HG02610 (cell line): ENCODE measurements around the gene TMEM61.

Source experiments
- ATAC-seq: cut with Tn5 transposase; IDR thresholded peaks from one replicate; pipeline ENCODE4 v1.9.1; 2021; ENCODE audit warnings: mild to moderate bottlenecking, moderate library complexity; ENCODE audit not compliant: unreplicated experiment

Gene TMEM61

GRCh38 chr1:54984131-54984842 lies 3.9 kb downstream of the TMEM61 start:
- no peak for ATAC-seq

GRCh38 chr1:54985556-54985955 lies 5.1 kb downstream of the TMEM61 start:
- ATAC-seq, result no peak

GRCh38 chr1:54986025-54986424 lies 5.6 kb downstream of the TMEM61 start:
- no peak for ATAC-seq

GRCh38 chr1:54986533-54986932 lies 6.1 kb downstream of the TMEM61 start:
- no peak for ATAC-seq

- ATAC-seq, result no peak
Observed at GRCh38 chr1:54987427-54987826, 7.0 kb downstream of the TMEM61 start.

- no peak for ATAC-seq
Observed at GRCh38 chr1:54987919-54988705, 7.7 kb downstream of the TMEM61 start.

GRCh38 chr1:54988975-54989374 lies 8.5 kb downstream of the TMEM61 start:
- no peak for ATAC-seq

- no peak for ATAC-seq
Observed at GRCh38 chr1:54989473-54989872, 9.0 kb downstream of the TMEM61 start.

GRCh38 chr1:54989968-54990810 lies 9.8 kb downstream of the TMEM61 start:
- ATAC-seq, result no peak

- no peak for ATAC-seq
Observed at GRCh38 chr1:54990916-54991315, 10.5 kb downstream of the TMEM61 start.

- ATAC-seq, result no peak
Observed at GRCh38 chr1:54991939-54992338, 11.5 kb downstream of the TMEM61 start.

GRCh38 chr1:54993140-54993539 lies 12.7 kb downstream of the TMEM61 start:
- ATAC-seq, result no peak

- ATAC-seq, result no peak
Observed at GRCh38 chr1:54994355-54994990, 14.0 kb downstream of the TMEM61 start.

GRCh38 chr1:54995013-54995760 lies 14.8 kb downstream of the TMEM61 start:
- no peak for ATAC-seq

- ATAC-seq, result no peak
Observed at GRCh38 chr1:54995835-54996234, 15.4 kb downstream of the TMEM61 start.

- ATAC-seq, result peak; percentile 59
Observed at GRCh38 chr1:54996359-54996868, 16.0 kb downstream of the TMEM61 start.

- ATAC-seq, result no peak
Observed at GRCh38 chr1:54996869-54997710, 16.7 kb downstream of the TMEM61 start.

GRCh38 chr1:54997711-54997986 lies 17.2 kb downstream of the TMEM61 start:
- ATAC-seq, result no peak

- ATAC-seq, result no peak
Observed at GRCh38 chr1:54998100-54998499, 17.7 kb downstream of the TMEM61 start.
